ENCODE results near the gene CD209.

Gene CD209

DNA sequence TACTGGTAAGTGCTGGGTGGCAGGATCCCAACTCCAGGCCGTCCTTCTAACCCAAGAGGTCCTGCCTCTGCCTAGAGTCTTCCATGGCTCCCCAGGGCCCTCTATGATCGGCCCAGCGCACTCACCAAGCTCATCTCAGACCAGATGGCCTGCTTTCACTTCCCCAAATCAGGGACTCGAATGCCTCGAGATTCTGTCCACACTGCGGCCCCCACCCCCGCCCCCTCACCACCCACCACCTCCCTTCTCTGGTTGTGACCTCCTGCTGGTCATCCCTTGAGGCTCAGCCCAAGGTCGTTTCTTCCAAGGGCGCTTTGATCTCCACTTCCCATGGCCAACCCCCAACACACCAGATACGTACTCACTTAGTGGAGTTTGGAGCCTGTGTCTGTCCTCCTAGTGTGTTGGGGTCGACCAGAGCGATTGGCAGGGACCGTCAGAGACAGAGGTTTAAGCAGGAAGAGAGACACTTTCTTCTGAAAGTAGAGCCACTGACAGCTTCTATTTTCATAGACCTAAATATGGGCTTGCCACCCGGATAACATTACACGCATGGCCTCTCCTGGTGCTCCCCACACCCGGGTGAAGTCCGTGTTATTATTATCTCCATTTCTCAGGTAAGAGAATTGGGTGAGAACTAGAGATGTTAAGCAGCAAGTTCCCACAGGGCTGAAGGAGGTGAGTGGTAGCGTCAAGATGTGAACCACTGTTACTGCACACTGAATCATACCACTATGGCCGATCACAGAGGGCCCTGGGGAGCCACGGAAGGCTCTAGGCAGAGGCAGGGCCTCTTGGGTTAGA, 45.5 kb downstream of the CD209 start, which contains the start of gene FCER2:
TSS of gene FCER2 (minus strand) at position 478 of the 804 bp plus-strand sequence. CDS start 2,371 bp downstream, outside the sequence.
- no peak within 1 kb of the TSS for H3K4me3 ChIP-seq (ENCODE audit: low read length)
- no peak for DNase-seq (ENCODE audit: low read depth)
- TF ChIP-seq, protein P1, sequence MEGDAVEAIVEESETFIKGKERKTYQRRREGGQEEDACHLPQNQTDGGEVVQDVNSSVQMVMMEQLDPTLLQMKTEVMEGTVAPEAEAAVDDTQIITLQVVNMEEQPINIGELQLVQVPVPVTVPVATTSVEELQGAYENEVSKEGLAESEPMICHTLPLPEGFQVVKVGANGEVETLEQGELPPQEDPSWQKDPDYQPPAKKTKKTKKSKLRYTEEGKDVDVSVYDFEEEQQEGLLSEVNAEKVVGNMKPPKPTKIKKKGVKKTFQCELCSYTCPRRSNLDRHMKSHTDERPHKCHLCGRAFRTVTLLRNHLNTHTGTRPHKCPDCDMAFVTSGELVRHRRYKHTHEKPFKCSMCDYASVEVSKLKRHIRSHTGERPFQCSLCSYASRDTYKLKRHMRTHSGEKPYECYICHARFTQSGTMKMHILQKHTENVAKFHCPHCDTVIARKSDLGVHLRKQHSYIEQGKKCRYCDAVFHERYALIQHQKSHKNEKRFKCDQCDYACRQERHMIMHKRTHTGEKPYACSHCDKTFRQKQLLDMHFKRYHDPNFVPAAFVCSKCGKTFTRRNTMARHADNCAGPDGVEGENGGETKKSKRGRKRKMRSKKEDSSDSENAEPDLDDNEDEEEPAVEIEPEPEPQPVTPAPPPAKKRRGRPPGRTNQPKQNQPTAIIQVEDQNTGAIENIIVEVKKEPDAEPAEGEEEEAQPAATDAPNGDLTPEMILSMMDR (IDR thresholded peaks at IDR 0.05; ENCODE audit: insufficient read depth, low read depth, low read length, missing control alignments): no peak

DNA sequence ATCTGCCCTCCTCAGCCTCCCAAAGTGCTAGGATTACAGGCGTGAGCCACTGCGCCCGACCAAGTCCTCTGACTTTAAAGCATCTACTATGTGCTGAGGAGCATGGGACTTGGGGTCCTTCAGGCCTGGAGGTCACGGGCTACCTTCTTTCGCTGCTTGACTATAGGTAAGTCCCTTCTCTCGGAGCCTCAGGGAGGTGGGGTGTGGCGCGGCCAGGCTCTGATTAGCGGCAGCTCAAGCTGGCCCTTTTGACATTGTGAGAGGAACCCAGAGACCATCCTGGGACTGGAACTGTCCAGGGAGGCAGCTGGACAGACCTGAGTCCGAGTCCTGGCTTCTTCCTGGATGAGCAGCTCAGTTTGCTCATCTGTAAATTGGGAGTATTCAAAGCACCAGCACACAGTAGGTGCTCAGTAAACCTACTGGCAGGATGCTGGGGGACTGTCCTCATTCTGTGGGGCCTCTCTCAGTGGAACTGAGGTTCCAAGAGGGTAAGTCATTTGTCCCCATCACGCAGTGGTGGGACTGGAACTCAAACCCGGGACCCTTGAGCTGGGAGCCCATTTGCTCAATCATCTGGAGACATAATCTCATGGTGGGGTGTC, 46.2 kb downstream of the CD209 start:
- TF ChIP-seq, protein P1 (IDR thresholded peaks at IDR 0.05; ENCODE audit: insufficient read depth, low read depth, low read length, missing control alignments): no peak
- DNase-seq (ENCODE audit: low read depth): no peak
- H3K4me3 ChIP-seq (ENCODE audit: low read length): no peak overlapping the region

DNA sequence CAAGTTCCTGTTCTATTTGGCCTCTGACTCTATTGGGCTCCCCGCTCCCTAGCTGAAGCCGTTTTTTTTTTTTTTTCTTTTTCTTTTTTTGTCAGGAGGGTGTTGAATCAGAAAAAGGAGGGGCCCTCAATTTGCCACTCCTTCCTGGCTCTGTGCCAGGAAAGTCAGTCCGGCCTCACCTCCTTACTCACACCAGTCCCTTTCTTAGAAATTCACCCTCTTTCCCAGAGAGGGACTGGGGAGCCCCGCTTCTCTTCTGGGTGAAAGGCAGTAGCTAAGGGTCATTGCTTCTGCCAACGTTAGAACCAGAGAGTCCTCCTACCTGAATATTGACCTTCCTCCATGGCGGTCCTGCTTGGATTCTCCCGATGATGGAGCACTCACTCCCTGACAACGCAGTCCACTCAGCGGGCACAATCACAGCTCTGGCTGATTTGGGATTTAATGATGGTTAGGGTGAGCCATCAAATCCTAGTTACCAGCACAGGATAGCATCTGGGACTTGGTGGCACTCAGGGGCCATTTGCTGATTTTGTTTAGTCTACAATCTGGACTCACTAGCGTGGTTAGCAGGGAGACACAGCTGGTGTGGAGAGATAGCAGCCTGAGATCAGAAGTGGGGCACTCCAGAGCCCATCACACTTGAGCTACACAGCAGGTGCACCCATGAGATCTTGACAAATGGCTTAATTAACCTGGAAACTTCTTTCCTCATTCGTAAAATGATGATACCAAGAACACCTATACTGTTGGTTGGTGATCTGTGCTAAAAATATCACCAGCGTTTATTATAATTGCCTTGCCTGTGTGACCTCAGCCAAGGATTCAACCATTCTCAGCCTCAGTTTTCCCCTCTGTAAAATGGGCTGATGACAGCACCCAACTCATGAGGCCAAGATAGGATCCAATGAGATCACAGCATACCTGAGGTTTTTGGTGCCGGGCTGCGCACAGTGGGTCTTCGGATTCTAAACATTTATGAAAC, 47.6 kb downstream of the CD209 start:
- no peak overlapping the region for H3K4me3 ChIP-seq (ENCODE audit: low read length)
- TF ChIP-seq, protein P1 (IDR thresholded peaks at IDR 0.05; ENCODE audit: insufficient read depth, low read depth, low read length, missing control alignments): no peak
- DNase-seq (ENCODE audit: low read depth): peak; percentile 61

DNA sequence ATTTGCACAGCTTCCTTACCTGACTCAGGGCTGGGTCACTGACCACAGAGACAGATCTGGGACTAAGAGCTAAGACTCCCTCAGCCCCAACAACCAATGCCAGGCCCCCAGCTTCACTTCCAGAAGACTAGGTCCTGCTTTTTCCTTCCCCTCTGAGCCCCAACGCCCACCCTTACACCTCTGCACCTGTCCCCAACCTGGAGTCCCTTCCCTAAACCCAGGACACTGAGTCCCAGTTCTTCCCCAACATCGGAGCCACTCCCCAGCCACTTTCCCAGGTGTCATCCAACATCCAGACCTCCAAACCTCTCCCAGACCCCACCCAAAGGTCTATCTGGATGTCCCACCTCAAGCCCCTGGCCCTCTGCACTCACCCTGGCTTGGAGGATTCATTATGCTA, 48.3 kb downstream of the CD209 start:
- TF ChIP-seq, protein P1 (IDR thresholded peaks at IDR 0.05; ENCODE audit: insufficient read depth, low read depth, low read length, missing control alignments): no peak
- H3K4me3 ChIP-seq (ENCODE audit: low read length): no peak overlapping the region
- no peak for DNase-seq (ENCODE audit: low read depth)

DNA sequence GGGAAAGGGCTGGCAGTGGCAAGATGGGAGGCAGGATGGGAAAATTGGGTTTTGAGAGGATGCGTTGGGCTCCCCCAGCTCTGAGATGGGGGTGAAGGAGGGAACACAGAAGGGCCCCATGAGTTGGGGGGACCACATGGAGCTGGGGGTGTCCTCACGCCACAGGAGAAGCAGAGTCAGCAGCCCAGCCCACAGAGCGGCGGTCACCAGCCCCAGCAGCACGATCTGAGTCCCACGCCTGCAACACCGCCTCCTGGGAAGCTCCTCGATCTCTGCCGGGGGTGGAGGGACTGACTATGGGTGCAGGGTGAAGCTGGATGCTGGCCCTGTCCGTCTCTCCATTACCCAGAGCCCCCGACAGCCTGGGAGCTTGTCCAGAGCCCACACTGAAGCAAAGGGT, 48.8 kb downstream of the CD209 start:
- no peak for DNase-seq (ENCODE audit: low read depth)
- TF ChIP-seq, protein P1 (IDR thresholded peaks at IDR 0.05; ENCODE audit: insufficient read depth, low read depth, low read length, missing control alignments): no peak
- no peak overlapping the region for H3K4me3 ChIP-seq (ENCODE audit: low read length)

DNA sequence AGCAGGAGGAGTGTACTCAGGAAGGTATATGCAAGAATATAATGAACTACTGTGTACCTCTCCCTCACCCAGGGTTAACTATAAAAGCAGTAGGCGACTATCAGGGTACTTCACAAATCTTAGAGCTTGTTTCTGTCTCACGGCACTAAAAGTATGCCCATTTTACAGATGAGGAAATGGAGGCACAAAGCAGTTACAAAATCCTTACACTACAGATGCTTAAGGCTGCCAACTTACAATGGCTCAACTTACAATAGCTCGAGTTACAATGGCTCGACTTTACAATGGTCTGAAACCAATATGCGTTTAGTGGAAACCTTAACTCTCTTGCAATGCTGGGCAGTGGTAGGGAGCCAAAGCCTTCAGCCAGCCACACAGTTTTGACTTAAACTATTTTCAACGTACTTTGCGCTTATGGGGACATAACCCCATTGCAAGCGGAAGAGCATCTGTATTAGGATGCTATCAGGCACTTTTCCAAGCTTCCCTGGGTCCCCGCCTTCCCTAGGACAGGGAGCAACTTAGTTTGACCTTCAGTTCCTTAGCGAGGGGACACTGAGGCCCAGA, 49.5 kb downstream of the CD209 start:
- TF ChIP-seq, protein P1 (IDR thresholded peaks at IDR 0.05; ENCODE audit: insufficient read depth, low read depth, low read length, missing control alignments): no peak

More for the DNA sequence above, 49.5 kb downstream of the CD209 start:
- no peak overlapping the region for H3K4me3 ChIP-seq (ENCODE audit: low read length)
- DNase-seq (ENCODE audit: low read depth): no peak
